Lower lobe of right lung (tissue), 2 donors: Measurements from ENCODE around the gene SGPL1. TPM values are rescaled to one million over a fixed set of nuclear protein-coding genes. Genes with fewer than 3 reads are reported as not detected.

Source experiments
- ATAC-seq, 2 donors: fragments of 200-7000 bp; cut with Tn5 transposase; one replicate each; pipeline ENCODE4 v1.9.1; 2020 to 2022; ENCODE audit warnings: mild to moderate bottlenecking in 2 of 2, moderate library complexity in 2 of 2
- DNase-seq: peaks from one replicate; pipeline ENCODE4 v3.0.0-alpha.2; 2020
- H3K27ac ChIP-seq: fragments of 200-600 bp; one replicate; pipeline ENCODE4 v1.8.0; 2022
- H3K27me3 ChIP-seq: fragments of 200-600 bp; one replicate; pipeline ENCODE4 v1.8.0; 2022; ENCODE audit warnings: low read depth
- H3K36me3 ChIP-seq: fragments of 200-600 bp; one replicate; pipeline ENCODE4 v1.8.0; 2022; ENCODE audit warnings: mild to moderate bottlenecking
- H3K4me1 ChIP-seq: fragments of 200-600 bp; one replicate; pipeline ENCODE4 v1.8.0; 2022
- H3K4me3 ChIP-seq: fragments of 200-600 bp; one replicate; pipeline ENCODE4 v1.8.0; 2022; ENCODE audit warnings: mild to moderate bottlenecking
- H3K9me3 ChIP-seq: fragments of 200-600 bp; one replicate; pipeline ENCODE4 v1.8.0; 2022
- intact Hi-C: fragments of 100-400 bp; cut with DNase I; formaldehyde crosslinking; loops from one replicate; pipeline ENCODE4 v1.11.0; 2022
- total RNA-seq: library from RNA; stranded (reverse); fragmentation: NEBNext Ultra II Directional; extraction: Animal tissue kit (Norgen Biotek cat#: 25700); gene quantifications from one replicate; pipeline ENCODE4 v1.2.1, GENCODE V29; 2021
- TF ChIP-seq, protein P1 (sequence below): fragments of 200-600 bp; IDR thresholded peaks from one replicate; pipeline ENCODE4 v1.8.0; 2022; ENCODE audit warnings: antibody characterized with exemption, mild to moderate bottlenecking
- donor health status: DM: no; HTN: yes; CAD: no; lungs with severe emphysema.

Gene SGPL1
- total RNA-seq, 1 donor from 2014 or later: 41.2 TPM

GRCh38 chr10:70776455-70777005 lies 39.2 kb upstream of the SGPL1 start:
- DNase-seq (no peak), ATAC-seq (no peak)
- no peak overlapping the region for H3K27ac ChIP-seq
- no peaks in the 10 kb centered on the region for H3K27me3 ChIP-seq
- no peaks in the 10 kb centered on the region for H3K9me3 ChIP-seq
- H3K4me1 ChIP-seq: no peaks in the 10 kb centered on the region
- no peaks in the 10 kb centered on the region for H3K36me3 ChIP-seq
- TF ChIP-seq, protein P1, sequence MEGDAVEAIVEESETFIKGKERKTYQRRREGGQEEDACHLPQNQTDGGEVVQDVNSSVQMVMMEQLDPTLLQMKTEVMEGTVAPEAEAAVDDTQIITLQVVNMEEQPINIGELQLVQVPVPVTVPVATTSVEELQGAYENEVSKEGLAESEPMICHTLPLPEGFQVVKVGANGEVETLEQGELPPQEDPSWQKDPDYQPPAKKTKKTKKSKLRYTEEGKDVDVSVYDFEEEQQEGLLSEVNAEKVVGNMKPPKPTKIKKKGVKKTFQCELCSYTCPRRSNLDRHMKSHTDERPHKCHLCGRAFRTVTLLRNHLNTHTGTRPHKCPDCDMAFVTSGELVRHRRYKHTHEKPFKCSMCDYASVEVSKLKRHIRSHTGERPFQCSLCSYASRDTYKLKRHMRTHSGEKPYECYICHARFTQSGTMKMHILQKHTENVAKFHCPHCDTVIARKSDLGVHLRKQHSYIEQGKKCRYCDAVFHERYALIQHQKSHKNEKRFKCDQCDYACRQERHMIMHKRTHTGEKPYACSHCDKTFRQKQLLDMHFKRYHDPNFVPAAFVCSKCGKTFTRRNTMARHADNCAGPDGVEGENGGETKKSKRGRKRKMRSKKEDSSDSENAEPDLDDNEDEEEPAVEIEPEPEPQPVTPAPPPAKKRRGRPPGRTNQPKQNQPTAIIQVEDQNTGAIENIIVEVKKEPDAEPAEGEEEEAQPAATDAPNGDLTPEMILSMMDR: no peak
- intact Hi-C loops: no loop called here
- H3K4me3 ChIP-seq: no peak overlapping the region

- ATAC-seq (no peak), DNase-seq (no peak)
- TF ChIP-seq, protein P1: no peak
- Histone ChIP-seq H3K27me3 (no peaks in the 10 kb centered on the region), H3K4me3 (no peak overlapping the region), H3K4me1 (no peaks in the 10 kb centered on the region), H3K9me3 (no peaks in the 10 kb centered on the region), H3K27ac (no peak overlapping the region), H3K36me3 (no peaks in the 10 kb centered on the region)
- intact Hi-C loops: no loop called here
Observed at GRCh38 chr10:70777063-70777875, 38.5 kb upstream of the SGPL1 start.

DNA sequence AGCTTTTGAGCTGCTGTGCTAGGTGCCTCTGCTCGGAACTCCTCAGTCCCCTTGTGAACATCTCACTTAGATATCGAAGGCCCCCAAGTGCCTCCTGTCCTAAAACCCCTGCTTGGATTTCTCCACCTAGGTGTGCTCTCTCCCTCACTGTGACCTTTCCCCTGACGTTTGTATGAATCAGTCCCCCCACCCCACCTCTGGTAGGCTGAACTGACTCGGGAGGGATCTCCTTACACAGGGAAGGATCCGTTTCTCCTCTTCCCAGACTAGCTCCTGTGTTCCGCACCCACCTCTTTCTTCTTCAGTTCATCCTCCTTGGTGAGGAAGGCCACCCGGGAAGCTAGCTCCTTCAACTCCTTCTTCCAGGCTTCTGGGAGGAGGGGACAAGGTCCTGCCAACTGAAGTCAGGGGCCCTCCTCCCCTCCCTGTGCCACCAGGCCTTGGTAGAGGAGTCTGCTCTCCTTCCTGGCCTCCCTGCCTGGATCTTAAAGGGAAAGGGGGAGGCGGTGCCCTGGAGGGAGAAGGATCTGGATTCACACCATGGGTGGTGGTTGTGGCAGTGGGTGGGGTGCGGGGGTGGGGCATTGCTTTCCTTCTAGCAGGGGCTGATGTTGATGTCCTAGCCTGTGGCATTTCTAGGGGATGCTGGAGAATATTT lies 37.4 kb upstream of the SGPL1 start:
- ATAC-seq: no peak
- intact Hi-C loops: no loop called here
- DNase-seq: no peak
- H3K4me3 ChIP-seq: no peak overlapping the region
- no peaks in the 10 kb centered on the region for H3K36me3 ChIP-seq
- no peak overlapping the region for H3K27ac ChIP-seq
- TF ChIP-seq, protein P1: no peak
- H3K4me1 ChIP-seq: no peaks in the 10 kb centered on the region
- no peaks in the 10 kb centered on the region for H3K27me3 ChIP-seq
- H3K9me3 ChIP-seq: no peaks in the 10 kb centered on the region

- TF ChIP-seq, protein P1: no peak
- no peak overlapping the region for H3K4me3 ChIP-seq
- no peaks in the 10 kb centered on the region for H3K4me1 ChIP-seq
- H3K36me3 ChIP-seq: no peaks in the 10 kb centered on the region
- intact Hi-C loops: no loop called here
- H3K27me3 ChIP-seq: no peaks in the 10 kb centered on the region
- DNase-seq: no peak
- ATAC-seq: no peak
- no peak overlapping the region for H3K27ac ChIP-seq
- no peaks in the 10 kb centered on the region for H3K9me3 ChIP-seq
Observed at GRCh38 chr10:70779088-70779487, 36.7 kb upstream of the SGPL1 start.

DNA sequence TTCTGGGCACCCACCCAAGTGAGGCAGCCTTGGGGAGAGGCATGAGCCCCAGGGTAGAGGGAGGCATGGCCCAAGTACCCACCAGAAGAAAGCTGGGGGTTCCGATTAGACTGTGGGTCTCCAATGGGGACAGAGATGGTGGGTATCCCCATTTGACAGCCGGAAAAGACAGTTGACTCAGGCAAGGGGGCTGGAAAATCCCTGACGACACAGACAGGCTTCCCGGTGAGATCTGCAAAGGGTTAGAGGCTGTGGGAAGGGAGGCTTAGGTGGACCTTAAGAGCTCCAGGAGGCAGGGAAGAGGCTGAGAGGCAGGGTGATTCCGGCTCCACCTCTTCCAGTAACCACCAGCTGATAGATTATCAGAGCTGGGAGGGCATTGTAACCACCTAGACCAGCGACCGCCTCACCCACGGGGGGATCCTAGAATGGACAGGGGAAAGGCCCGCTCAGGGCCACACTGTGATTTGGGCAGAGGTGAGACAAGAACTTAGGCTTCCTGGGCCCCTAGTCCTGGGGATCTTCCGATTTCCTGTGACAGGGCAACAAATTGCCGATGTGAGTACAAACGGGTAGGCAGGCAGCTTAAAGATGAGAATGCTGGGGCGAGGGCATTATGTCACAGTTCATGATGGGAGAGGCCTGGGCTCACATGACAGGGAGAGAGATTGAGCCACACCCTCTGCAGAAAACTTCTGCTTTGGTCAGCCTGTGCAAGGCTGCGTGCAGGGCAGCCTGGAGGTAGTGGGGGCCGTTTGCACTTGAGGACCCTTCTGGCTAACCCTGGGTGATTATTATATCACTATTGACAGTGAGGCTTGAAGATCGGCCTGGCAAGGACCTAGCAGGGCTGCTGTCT lies 36.0 kb upstream of the SGPL1 start:
- H3K27me3 ChIP-seq: no peaks in the 10 kb centered on the region
- DNase-seq (peak; percentile 55), ATAC-seq (peak; percentile 63 to 74)
- TF ChIP-seq, protein P1: no peak
- no peaks in the 10 kb centered on the region for H3K9me3 ChIP-seq
- intact Hi-C loops: no loop called here
- no peak overlapping the region for H3K4me3 ChIP-seq
- peaks cover 4% of the 10 kb centered on the region for H3K4me1 ChIP-seq
- no peaks in the 10 kb centered on the region for H3K36me3 ChIP-seq
- H3K27ac ChIP-seq: no peak overlapping the region
